K562 (cell line): ENCODE results near the gene CCDC85B. TPM values are rescaled to one million over a fixed set of nuclear protein-coding genes. Genes with fewer than 3 reads are reported as not detected.
A peak's percentile ranks its signal among the peaks of the same experiment; 100 is the strongest.

Experiments used
- GATAD2A ChIP-seq: fragments of 450-650 bp; IDR thresholded peaks from 2 replicates; pipeline ENCODE4 v1.6.1; 2017
- RAD21 ChIP-seq, 2 experiments: fragments of 250-450 bp in 1 of 2; fragments of 450-650 bp in 1 of 2; sonication (Bioruptor Pico) in 1 of 2; formaldehyde crosslinking in 1 of 2; IDR thresholded peaks in 1 of 2; conservative IDR thresholded peaks in 1 of 2; 2 replicates each; pipeline versions ENCODE4 v1.4.0 to v1.8.0; 2020 to 2022; ENCODE audit warnings: mild to moderate bottlenecking in 2 of 2, moderate library complexity in 1 of 2
- RERE ChIP-seq: sonication (generic); formaldehyde crosslinking; IDR thresholded peaks from 2 replicates; pipeline ENCODE4 v1.8.0; 2023; ENCODE audit warnings: missing genetic modification reagents, mild to moderate bottlenecking, borderline replicate concordance
- SMAD3 ChIP-seq: fragments of 450-650 bp; formaldehyde crosslinking; conservative IDR thresholded peaks from 2 replicates; pipeline ENCODE4 v1.4.0; 2020; ENCODE audit warnings: mild to moderate bottlenecking
- U2AF2 ChIP-seq: fragments of 200-400 bp; formaldehyde crosslinking; optimal IDR thresholded peaks from 2 replicates; pipeline ENCODE3; 2017; ENCODE audit warnings: low read depth, mild to moderate bottlenecking, low read length
- UBTF ChIP-seq, 2 experiments: IDR thresholded peaks; 2 replicates each; pipeline ENCODE4 v1.6.1; 2012; ENCODE audit warnings: improper control_type of control experiment in 2 of 2, low read depth in 2 of 2, low read length in 2 of 2, borderline replicate concordance in 1 of 2
- VEZF1 ChIP-seq: fragments of 200-800 bp; sonication (Bioruptor generic); IDR thresholded peaks from 2 replicates; pipeline ENCODE4 v1.6.1; 2017; ENCODE audit warnings: missing genetic modification characterization, missing compliant biosample characterization
- ZBTB5 ChIP-seq: fragments of 450-650 bp; IDR thresholded peaks from 2 replicates; pipeline ENCODE4 v1.6.1; 2017; ENCODE audit warnings: antibody characterized with exemption
- polyA plus RNA-seq, 8 experiments: library from polyadenylated mRNA; depleted of rRNA in 4 of 8; stranded (reverse) in 5 of 8; unstranded in 3 of 8; fragments of >200 nt; fragmentation: Nextera tagmentation in 2 of 8; fragmentation: Illumina TruSeq in 1 of 8; extraction: Ambion mirVana in 2 of 8; extraction: Trizol in 1 of 8; gene quantifications; 2 replicates each; pipeline versions ENCODE4 v1.2.1 to v1.2.3, GENCODE V29; 2011 to 2014; ENCODE audit warnings: inconsistent platforms in 1 of 8, missing spikeins in 1 of 8
- total RNA-seq, 7 experiments: library from RNA; depleted of rRNA in 6 of 7; stranded (reverse); fragments of >200 nt in 6 of 7; fragmentation: Illumina TruSeq in 2 of 7; extraction: Trizol in 2 of 7; gene quantifications; 2 replicates each; pipeline versions ENCODE4 v1.2.1 to v1.2.3, GENCODE V29; 2011 to 2021; ENCODE audit warnings: low replicate concordance in 1 of 7
- TF ChIP-seq, protein P1 (sequence below): fragments of 200-800 bp; sonication (Bioruptor generic); IDR thresholded peaks from 2 replicates; pipeline ENCODE4 v1.6.1; 2017; ENCODE audit warnings: missing genetic modification characterization, missing compliant biosample characterization

Gene CCDC85B
- total and polyA plus RNA-seq, 9 of the 15 experiments (the other 6 are each of a cell fraction or from before 2014, with no cell fraction given), result 0.14 to 138 (median 6.2) TPM

- TF ChIP-seq, protein P1, sequence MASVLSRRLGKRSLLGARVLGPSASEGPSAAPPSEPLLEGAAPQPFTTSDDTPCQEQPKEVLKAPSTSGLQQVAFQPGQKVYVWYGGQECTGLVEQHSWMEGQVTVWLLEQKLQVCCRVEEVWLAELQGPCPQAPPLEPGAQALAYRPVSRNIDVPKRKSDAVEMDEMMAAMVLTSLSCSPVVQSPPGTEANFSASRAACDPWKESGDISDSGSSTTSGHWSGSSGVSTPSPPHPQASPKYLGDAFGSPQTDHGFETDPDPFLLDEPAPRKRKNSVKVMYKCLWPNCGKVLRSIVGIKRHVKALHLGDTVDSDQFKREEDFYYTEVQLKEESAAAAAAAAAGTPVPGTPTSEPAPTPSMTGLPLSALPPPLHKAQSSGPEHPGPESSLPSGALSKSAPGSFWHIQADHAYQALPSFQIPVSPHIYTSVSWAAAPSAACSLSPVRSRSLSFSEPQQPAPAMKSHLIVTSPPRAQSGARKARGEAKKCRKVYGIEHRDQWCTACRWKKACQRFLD (CRISPR knock-in tag), result peak; percentile 68
- TF ChIP-seq UBTF (IDR thresholded peaks at IDR 0.05; ENCODE audit: borderline replicate concordance in 1 of 2, low read depth in 2 of 2, low read length in 2 of 2) (no peak), GATAD2A (no peak), SMAD3 (CRISPR knock-in tag) (no peak), U2AF2 (no peak), ZBTB5 (no peak), VEZF1 (CRISPR knock-in tag) (peak; percentile 75), RAD21 (CRISPR knock-in tag; conservative IDR thresholded peaks at IDR 0.05 in 1 of 2, IDR thresholded peaks at IDR 0.05 in 1 of 2) (0 out of 4 replicates have a peak, but pooled peaks of 1 of the 2 experiments have one; percentile 7), RERE (CRISPR knock-in tag) (no peak)
Measured at GRCh38 chr11:65900125-65900898, 9.8 kb downstream of the CCDC85B start, which contains the start of gene FOSL1 (continued).
